Muscle of leg (tissue), 11 donors: ENCODE measurements around the gene TFEB. TPM values are rescaled to one million over a fixed set of nuclear protein-coding genes. Genes with fewer than 3 reads are reported as not detected.

Experiments
- DNase-seq: peaks from one replicate; pipeline ENCODE4 v3.0.0; 2013
- H3K27ac ChIP-seq: one replicate; pipeline ENCODE4 v1.5.1; 2013; ENCODE audit warnings: mild to moderate bottlenecking, low read length, control low read depth
- H3K27me3 ChIP-seq: one replicate; pipeline ENCODE4 v1.6.1; 2013; ENCODE audit warnings: low read length; ENCODE audit not compliant: control insufficient read depth, insufficient read depth
- H3K36me3 ChIP-seq: one replicate; pipeline ENCODE4 v1.6.1; 2013; ENCODE audit warnings: low read length; ENCODE audit not compliant: control insufficient read depth, insufficient read depth
- H3K4me1 ChIP-seq: one replicate; pipeline ENCODE4 v1.6.1; 2013; ENCODE audit warnings: low read length; ENCODE audit not compliant: control insufficient read depth, insufficient read depth
- H3K4me3 ChIP-seq: one replicate; pipeline ENCODE4 v1.5.1; 2013; ENCODE audit warnings: low read length, control low read depth
- H3K9me3 ChIP-seq: replicated peaks from 2 replicates; pipeline ENCODE4 v1.6.1; 2013; ENCODE audit warnings: low read depth, low read length; ENCODE audit not compliant: control insufficient read depth
- WGBS: methylation state at CpG from one replicate; pipeline ENCODE4 v1.1.5; 2013; ENCODE audit warnings: missing lambda C conversion rate; ENCODE audit not compliant: insufficient coverage; 5-methylcytosine and 5-hydroxymethylcytosine counted together
- polyA plus RNA-seq, 8 donors: library from polyadenylated mRNA; unstranded; fragments of 120-200 nt; gene quantifications; one replicate each; pipeline versions ENCODE4 v1.2.1 to v1.2.3, GENCODE V29; 2013; ENCODE audit warnings: inconsistent platforms in 1 of 8, low replicate concordance in 1 of 8; ENCODE audit not compliant: insufficient read length in 8 of 8, insufficient read depth in 1 of 8
- total RNA-seq: library from RNA; stranded (reverse); fragments of 120-200 nt; gene quantifications from one replicate; pipeline ENCODE4 v1.2.4, GENCODE V29; 2013

Gene TFEB
- total and polyA plus RNA-seq, 9 donors = 6.1 to 12.3 (median 7.5) TPM

DNA sequence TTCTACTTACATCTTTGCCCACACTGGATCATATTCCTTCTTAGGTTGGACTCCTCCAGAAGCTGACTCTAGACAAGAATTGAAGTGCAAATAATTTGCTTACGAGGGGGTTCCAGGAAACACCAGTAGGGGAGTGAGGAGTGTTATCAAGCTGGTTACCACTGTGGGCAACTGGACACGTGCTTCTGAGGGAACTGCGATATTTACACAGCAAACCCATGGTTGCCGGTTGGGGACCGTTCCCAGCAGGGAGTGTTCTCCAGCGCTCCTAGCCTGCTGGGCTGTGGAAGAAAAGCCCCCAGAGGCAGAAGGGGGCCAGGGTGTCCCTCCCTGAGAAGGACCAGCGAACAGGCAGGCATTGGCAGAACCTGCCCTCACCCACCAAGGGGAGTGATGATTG is 75.5 kb downstream of the TFEB start:
- Histone ChIP-seq H3K27me3 (peaks cover 2% of the 10 kb centered on the region), H3K36me3 (no peaks in the 10 kb centered on the region), H3K9me3 (no peaks in the 10 kb centered on the region), H3K27ac (no peak overlapping the region), H3K4me3 (no peak overlapping the region), H3K4me1 (peaks cover 37% of the 10 kb centered on the region)
- 80% methylated on average over 6 of the region's 7 CpGs for WGBS
- DNase-seq = no peak

DNA sequence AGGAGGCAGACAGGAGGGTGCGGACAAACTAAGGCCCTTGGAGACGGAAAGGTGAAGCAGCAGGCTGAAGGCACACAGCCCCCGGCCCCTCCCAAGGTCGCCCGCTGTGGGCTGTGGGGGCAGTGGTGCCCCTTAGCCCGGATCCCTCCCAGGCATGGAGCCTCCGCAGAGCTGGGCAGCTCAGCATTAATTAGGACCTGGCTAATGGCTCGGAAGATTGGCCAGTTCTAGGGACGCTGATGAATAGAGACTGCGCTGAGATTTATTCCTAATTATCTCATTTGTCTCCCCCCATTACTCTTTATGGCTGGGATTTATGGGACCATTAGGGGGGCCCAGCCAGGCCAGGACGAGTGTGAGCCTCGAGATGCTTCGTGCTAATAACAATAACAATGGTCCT is 76.8 kb downstream of the TFEB start:
- no peak for DNase-seq
- Histone ChIP-seq H3K9me3 (no peaks in the 10 kb centered on the region), H3K4me3 (no peak overlapping the region)

DNA sequence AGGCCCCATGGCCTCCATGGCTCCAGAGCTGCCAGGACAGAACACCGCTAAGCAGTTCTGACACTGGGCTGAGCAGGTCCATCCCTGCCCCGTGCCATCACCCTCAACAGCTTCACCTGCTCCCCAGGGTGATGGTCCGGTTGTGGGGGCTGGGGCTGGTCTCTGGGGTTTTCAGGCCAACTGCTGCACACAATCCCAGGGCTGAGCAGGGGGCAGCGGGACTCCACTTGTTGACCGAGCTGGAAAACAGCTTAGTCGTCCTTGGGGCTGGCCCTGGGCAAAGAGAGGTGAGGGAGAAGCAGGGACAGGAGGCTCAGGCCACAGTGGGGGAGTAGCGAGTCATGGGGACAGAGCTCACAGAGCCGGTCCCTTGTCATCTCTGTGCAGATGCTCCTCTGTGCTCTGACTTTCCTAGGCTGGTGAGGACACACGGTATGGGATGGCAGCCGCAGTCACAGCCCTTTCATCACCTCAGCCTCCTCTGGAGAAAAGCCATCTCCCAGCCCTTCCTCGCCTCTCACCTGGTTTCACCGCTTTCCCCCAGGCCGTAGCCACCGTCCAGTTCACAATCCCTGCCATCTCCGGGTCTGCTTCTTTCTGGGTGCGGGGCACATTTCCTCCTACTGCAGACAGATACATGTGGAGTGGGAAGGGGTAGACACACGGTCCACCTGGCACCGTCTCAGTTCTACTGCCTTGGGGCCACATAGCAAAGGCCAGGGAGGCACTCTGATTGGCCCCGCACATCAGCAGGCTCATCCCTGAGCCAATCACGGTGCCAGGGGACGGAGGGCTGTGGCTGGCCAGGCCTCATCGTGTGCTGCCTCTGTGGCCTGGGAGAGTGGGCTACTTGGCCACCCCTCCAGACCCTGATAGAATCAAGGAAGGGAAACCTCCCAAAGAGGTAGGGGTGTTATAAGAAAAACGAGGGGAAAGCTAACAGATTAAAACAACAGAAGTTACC is 78.0 kb downstream of the TFEB start:
- Histone ChIP-seq H3K4me3 (no peak overlapping the region), H3K27ac (no peak overlapping the region), H3K4me1 (peaks cover 29% of the 10 kb centered on the region), H3K9me3 (no peaks in the 10 kb centered on the region), H3K36me3 (peaks cover 16% of the 10 kb centered on the region), H3K27me3 (peaks cover 2% of the 10 kb centered on the region)
- WGBS = 75% methylated on average over 14 of the region's 23 CpGs
- no peak for DNase-seq

More for the DNA sequence above, 76.8 kb downstream of the TFEB start:
- H3K4me1 ChIP-seq = peaks cover 37% of the 10 kb centered on the region
- H3K27ac ChIP-seq = no peak overlapping the region
- 83% methylated on average over 7 of the region's 13 CpGs for WGBS
- peaks cover 6% of the 10 kb centered on the region for H3K36me3 ChIP-seq
- peaks cover 2% of the 10 kb centered on the region for H3K27me3 ChIP-seq

DNA sequence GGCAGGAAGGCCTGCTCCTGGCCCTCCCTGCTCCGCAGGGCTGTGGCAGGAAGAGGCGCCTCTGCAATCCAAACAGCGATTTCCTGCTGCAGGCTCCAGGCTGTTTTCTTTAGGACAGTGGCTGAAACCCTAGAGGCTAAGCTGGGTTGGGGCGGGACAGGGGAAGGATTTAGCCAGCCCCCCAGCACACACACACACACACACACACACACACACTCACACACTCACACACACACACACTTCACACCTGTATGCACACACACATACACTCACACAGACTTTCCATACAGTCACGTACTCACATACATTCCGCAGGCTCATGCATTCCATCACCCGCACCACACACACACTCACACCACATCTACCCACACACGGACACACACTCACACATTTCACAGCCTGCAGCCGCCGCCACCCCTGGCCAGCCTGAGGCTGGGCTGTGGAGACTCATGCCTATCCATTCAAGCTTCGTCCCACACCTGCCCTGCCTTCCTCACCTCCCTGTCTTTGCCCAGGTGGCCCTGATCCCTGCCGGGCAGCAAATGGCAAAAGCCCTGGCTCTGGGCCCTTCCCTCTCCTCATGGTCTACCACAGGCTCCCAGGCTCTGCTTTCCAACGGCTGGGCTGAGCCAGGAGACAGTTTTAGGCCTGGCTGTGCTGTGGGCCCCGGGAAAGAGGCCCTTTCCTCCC is 79.3 kb downstream of the TFEB start:
- peaks cover 2% of the 10 kb centered on the region for H3K27me3 ChIP-seq
- peaks cover 29% of the 10 kb centered on the region for H3K4me1 ChIP-seq
- WGBS = 21% methylated on average over 11 of the region's 14 CpGs
- H3K27ac ChIP-seq = peak overlapping the region; percentile 67
- H3K9me3 ChIP-seq = no peaks in the 10 kb centered on the region
- no peak overlapping the region for H3K4me3 ChIP-seq
- peaks cover 29% of the 10 kb centered on the region for H3K36me3 ChIP-seq
- peak; percentile 70 for DNase-seq

DNA sequence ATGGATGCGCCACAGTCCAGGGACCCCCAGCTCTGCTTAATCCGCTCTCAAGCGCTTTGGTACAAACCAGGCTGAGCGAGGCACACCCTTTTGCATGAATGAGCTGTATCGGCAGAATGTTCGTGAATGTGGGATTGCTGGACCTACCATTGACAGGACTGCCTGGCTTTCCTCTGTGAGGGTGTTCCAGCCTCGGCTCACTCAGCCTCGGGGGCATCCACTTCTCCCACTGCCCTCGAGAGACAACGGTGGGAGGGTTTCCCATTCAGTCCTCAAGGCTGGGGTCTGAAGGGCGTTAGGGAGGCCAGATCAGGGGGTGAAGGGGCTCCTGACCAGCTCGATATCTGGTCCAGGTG is 79.8 kb downstream of the TFEB start:
- Histone ChIP-seq H3K27me3 (peaks cover 2% of the 10 kb centered on the region), H3K4me1 (peaks cover 29% of the 10 kb centered on the region), H3K4me3 (no peak overlapping the region), H3K27ac (peak overlapping the region; percentile 67), H3K36me3 (peaks cover 34% of the 10 kb centered on the region), H3K9me3 (no peaks in the 10 kb centered on the region)
- WGBS = 36% methylated on average over 7 of the region's 12 CpGs
- DNase-seq = no peak

DNA sequence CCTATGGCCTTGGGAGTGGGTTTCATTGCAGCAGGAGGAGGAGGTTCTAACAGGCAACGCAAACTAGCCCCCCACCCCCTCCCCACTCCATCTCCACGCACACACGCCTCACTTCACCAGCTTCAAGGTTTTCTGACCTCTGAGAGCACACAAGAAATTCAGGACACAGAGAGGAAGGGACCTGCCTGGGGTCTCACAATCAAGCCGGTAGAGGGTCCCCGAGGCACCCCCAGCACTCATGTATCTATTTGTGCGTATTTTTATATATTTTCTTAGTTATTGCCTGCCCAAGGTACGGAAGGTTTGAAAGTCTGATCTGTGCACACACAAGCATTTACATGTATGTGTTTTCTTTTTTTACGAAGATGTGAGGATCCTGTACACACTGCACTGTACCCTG is 80.2 kb downstream of the TFEB start:
- peaks cover 37% of the 10 kb centered on the region for H3K36me3 ChIP-seq
- H3K4me1 ChIP-seq = peaks cover 29% of the 10 kb centered on the region
- H3K27me3 ChIP-seq = peaks cover 2% of the 10 kb centered on the region
- no peak for DNase-seq
- no peak overlapping the region for H3K4me3 ChIP-seq
- H3K27ac ChIP-seq = peak overlapping the region; percentile 4
- no peaks in the 10 kb centered on the region for H3K9me3 ChIP-seq
- 100% methylated on average over 1 of the region's 8 CpGs for WGBS

DNA sequence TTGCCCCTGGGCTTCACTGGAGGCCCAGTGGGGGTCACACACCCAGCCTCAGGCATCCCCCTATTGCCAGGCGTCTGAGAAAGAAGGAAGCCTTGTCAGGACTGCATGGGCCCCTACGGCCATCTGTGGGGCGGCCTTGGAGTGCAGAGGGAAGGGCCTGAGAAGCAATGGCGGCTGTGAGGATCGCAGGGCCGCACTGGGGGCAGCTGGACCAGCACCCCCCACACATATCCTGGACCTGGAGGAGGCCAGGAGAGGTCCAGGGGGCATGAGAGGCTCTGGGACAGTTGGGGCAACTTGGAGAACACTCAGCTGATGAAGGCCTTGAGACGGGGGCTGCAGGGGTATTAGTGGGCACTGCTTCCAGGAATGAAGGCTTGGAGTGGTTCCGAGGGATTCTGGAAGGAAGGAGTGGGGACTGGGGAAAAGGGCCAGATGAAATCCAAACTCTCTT is 80.7 kb downstream of the TFEB start:
- H3K4me3 ChIP-seq = no peak overlapping the region
- no peaks in the 10 kb centered on the region for H3K9me3 ChIP-seq
- H3K27ac ChIP-seq = peak overlapping the region; percentile 4
- WGBS = 23% methylated on average over 3 of the region's 8 CpGs
- peaks cover 32% of the 10 kb centered on the region for H3K4me1 ChIP-seq
- no peak for DNase-seq
- peaks cover 41% of the 10 kb centered on the region for H3K36me3 ChIP-seq
- H3K27me3 ChIP-seq = no peaks in the 10 kb centered on the region

DNA sequence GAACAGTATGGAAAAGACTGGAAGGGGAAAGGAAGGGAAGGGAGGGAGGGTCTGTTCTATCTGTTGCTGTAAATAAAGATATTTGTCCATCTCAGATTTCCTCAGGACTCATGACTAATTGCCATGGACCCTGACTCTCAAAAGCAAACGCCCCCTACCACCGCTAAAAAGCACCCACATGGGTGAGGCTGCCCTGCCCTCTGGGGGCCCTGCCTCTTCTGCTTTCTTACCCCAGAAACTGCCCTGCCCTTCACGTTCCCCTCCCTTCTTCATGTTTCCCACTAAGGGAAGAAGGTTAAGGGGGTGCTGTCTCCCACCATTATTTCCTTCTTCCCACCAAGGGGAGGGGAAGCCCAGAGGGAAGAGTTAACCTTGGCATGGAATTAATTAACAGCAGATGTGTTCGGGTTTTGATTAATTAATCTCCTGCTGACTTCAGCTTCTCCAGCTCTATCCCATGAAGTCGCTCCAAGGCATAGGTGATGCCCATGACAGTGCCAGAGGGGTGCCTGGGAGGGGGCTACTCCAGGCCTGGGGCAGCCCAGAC is 81.2 kb downstream of the TFEB start:
- Histone ChIP-seq H3K36me3 (peaks cover 44% of the 10 kb centered on the region), H3K27ac (no peak overlapping the region), H3K4me3 (no peak overlapping the region), H3K4me1 (peaks cover 37% of the 10 kb centered on the region), H3K9me3 (no peaks in the 10 kb centered on the region), H3K27me3 (no peaks in the 10 kb centered on the region)
- no peak for DNase-seq
- WGBS = no CpG with 5 or more reads among the region's 5 CpGs

DNA sequence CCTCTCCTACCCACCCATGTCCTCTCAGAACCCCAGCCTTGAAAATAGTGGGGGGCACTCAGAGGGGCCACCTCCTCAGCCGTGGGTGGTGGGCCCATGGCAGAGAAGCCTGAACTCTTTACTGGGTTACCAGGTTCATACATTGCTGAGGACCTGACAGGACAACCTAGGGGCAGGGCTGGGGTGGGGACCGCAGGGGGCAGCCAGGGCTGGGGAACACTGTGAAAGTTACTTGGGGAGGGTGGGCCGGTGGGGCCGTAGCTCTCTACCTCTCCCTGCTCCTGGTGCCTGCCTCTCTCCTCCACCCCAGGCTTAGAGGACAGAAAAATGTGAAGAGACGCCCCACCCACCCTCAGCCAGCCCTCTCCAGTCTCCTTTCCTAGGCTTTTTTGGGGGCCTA is 81.7 kb downstream of the TFEB start:
- WGBS = 40% methylated on average over 1 of the region's 5 CpGs
- no peak overlapping the region for H3K4me3 ChIP-seq
- no peaks in the 10 kb centered on the region for H3K27me3 ChIP-seq
- no peak for DNase-seq
- peaks cover 44% of the 10 kb centered on the region for H3K36me3 ChIP-seq
- no peaks in the 10 kb centered on the region for H3K9me3 ChIP-seq
- peaks cover 42% of the 10 kb centered on the region for H3K4me1 ChIP-seq
- H3K27ac ChIP-seq = no peak overlapping the region
